Central memory CD4-positive, alpha-beta T cell (primary cell): ENCODE data around the gene METTL16.
"Not testable (repeated sequence)": the region's sequence is repeated elsewhere in the genome, so short reads cannot be mapped to it uniquely, and the experiment has no call there.

Experiments
- DNase-seq: peaks from one replicate; pipeline ENCODE4 v3.0.0; 2022

METTL16 gene

DNA sequence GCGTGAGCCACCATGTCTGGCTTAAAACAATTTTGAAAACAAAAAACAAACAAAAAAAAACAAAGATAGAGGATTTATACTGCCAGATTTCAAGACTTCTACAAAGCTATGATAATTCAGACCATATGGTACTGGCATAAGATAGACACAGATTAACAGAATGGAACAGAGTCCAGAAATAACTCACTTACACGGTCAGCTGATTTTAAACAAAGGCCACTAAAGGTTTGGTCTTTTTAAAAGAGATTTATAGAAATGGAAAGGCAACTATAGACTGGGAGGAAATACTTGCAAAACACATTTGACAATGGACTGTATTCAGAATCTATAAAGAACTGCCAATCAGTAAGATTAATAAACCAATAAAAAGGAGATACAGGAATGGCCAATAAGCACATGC lies 62.2 kb downstream of the METTL16 start:
- no peak for DNase-seq

DNA sequence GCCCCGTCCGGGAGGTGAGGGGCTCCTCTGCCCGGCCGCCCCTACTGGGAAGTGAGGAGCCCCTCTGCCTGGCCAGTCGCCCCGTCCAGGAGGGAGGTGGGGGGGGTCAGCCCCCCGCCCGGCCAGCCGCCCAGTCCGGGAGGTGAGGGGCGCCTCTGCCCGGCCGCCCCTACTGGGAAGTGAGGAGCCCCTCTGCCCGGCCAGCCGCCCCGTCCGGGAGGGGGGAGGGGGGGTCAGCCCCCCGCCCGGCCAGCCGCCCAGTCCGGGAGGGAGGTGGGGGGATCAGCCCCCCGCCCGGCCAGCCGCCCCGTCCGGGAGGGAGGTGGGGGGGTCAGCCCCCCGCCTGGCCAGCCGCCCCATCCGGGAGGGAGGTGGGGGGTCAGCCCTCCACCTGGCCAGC lies 64.2 kb downstream of the METTL16 start:
- not testable (repeated sequence) for DNase-seq

GRCh38 chr17:2445638-2446037 lies 66.0 kb downstream of the METTL16 start:
- DNase-seq = no peak

DNA sequence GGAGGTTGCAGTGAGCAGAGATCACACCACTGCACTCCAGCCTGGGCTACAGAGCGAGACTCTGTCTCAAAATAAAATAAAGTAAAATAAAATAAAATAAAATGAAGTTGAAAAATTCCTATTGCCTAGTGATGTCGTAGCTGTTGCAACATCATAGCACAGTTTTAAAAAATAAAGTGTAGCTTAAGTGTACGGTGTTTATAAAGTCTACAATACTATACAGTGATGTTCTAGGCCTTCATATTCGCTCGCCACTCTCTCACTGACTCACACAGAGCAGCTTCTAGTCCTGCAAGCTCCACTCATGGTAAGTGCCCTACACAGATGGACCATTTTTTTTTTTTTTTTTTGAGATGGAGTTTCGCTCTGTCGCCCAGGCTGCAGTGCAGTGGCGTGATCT lies 67.3 kb downstream of the METTL16 start:
- DNase-seq = no peak

- DNase-seq = no peak
Measured at GRCh38 chr17:2442166-2442565, 69.5 kb downstream of the METTL16 start.

DNA sequence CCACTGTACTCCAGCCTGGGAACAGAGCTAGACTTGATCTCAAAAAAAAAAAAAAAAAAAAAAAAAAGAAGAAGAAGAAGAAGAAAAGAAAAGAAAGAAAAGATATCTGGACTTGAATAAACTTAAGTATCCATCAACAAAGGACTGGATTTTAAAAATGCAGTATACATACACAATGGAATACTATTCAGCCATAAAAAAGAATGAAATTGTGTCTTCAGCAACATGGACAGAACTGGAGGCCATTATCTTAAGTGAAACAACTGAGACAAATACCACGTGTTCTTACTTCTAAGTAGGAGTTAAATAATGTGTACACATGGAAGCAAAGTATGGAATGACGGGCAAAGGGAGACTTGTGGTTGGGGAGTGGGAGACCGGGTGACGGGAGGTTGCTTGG lies 70.8 kb downstream of the METTL16 start:
- no peak for DNase-seq

GRCh38 chr17:2439997-2440396 lies 71.7 kb downstream of the METTL16 start:
- DNase-seq = not testable (repeated sequence)

- no peak for DNase-seq
Measured at GRCh38 chr17:2438823-2439222, 72.9 kb downstream of the METTL16 start.

DNA sequence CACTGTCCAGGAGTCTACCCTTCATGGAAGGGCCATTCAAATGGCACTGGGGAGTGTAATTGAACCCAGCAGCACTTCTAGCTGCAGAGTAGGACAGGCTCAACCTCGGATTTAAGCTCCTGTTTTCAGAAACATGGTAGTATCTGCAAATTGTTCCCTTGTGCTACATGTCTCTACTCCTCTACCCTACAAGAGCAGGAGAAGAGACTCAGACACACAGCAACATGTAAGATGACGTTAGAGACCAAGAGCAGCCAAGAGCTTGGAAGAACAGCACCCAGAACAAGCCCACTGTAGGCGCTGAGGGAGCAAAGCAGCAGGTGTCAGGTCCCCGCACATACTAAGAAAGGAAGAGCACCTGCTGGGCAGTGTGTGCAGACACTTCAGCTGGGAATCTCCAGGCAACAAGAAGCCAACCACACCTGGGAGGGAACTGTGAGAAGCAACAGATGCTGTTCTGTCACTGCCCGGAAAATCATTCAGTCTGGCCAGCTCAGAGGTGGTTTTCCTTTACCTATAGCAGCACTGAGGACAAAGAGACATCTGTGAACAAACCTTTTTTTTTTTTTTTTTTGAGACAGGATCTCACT lies 75.3 kb downstream of the METTL16 start:
- no peak for DNase-seq

DNA sequence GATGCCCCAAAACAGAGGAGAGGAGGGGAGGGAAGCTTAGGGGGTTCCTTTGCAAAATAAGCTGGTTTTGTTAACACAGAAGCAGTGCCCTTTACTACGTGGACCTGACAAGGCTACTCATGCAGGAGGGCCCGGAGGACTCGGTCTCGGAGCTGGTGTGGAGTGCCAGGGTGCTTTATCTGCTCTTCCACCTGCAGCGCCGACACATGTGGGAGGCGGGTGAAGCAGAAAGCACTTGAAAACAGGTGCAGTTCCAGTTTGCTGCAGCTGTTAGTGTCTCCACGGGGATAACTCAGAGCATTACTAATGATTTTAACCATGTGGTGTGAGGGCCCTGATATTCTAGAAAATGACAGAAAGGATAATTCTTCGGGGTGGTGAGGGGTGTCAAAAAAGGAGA lies 75.8 kb downstream of the METTL16 start:
- no peak for DNase-seq

GRCh38 chr17:2435181-2435741 lies 76.4 kb downstream of the METTL16 start:
- DNase-seq = no peak

DNA sequence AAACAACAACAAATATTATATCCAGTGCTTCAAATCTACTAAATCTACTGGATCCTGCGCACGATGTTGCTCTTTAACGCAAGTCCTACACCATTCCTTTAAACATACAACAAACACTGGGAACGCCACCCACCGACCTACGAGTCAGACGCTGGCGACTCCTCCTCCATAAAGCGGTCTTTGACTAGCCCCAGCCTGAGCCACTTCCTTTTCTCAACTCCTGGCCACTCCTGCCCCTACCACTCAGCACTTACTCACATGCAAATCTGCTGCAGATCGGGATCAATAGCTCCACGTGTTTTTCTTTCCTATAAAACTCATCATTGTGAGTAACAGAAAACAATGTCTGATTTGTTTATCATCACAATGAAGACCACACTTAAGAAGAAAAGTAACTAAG lies 78.0 kb downstream of the METTL16 start:
- no peak for DNase-seq

- DNase-seq = no peak
Measured at GRCh38 chr17:2427910-2428309, 83.8 kb downstream of the METTL16 start.

DNA sequence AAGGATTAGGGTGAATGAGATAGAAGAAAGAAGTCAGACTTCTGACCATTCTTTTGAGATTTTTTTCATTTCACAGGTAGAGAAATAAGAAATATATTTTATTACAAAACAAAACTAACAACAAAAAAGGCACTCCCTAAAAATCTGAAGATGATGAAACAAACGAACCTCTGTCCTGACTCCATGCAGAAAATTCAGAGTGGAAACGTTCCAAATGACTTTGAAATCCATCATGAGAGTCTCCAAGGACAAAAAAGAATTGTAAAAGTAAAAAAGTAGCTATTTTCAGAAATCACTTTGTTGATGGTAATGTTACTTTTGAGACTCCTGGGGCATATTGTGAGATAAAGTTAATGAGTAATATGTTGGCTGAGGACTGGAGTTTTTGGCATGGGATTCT lies 84.5 kb downstream of the METTL16 start:
- no peak for DNase-seq

DNA sequence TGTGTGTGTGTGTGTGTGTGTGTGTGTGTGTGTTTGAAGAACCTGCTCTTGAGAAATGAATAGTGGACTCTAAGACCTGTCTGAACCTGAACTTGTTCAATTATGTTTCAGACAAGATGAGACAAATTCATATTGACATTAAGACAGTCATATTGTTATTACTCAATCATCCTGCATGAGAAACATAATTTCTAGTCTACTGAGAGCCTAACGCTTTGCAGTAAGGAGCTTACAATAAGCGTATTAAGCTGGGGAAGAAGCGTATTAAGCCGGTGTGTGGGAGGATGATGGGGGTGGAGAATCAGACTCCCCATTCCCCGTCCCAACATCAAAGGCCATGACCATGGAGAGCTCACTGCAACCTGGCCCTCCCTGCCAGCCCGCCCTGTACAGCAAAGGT lies 88.4 kb downstream of the METTL16 start:
- no peak for DNase-seq

DNA sequence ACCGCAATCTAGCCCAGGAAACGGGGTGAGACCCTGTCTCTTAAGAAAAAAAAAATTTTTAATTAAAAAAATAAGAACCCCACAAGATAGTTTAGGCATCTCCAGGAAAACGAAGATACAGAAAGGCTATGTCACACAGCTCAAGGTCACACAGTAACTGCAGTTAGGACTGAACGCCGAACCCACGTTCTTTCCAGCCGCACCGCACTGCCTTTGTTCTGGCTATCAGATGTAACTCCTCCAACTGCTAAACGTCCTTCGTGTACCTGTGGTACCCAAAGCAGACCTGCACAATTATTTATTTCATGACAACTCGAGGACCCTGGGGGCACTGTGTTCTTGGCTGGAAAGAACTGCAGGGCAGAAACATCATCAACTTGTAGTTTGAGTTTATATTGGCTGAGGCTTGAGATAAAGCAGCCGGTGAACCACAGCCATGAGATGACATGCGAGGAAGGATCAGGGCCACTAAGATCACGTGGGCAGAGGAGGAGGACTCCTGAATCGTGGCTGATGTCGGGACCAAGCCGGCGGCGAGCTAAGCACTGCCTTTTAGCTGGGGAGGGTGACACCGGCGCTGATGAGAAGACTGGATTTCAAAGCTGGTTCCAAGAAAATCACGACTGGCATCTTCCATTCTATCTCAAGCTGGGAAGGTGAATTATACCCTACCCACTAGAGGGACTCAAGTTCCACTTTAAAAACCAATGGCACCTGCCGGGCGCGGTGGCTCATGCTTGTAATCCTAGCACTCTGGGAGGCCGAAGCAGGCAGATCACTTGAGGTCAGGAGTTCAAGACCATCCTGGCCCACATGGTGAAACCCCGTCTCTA lies 90.2 kb downstream of the METTL16 start:
- DNase-seq = no peak

DNA sequence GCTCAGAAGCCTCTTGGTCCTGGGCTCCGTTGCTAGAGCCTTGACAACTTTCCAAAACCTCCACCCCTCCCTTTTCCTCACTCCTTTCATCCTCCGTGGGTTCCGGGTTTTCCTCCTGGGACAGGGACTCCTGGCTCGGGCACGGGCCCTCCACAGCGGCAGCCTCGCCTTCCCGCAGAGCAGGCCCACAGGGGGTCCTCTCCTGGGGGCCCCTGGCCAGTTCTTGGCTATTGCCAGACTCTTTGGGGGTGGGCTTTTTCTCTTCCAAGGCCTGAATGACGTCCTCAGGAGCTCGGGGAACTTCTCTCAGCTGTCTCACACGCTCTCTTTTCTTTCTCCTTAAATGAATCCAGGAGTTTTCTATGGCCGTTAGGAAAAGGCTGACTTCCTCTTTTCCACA lies 91.5 kb downstream of the METTL16 start:
- DNase-seq = no peak

GRCh38 chr17:2419486-2419885 lies 92.2 kb downstream of the METTL16 start:
- DNase-seq = no peak

- no peak for DNase-seq
Measured at GRCh38 chr17:2418572-2418971, 93.1 kb downstream of the METTL16 start.

DNA sequence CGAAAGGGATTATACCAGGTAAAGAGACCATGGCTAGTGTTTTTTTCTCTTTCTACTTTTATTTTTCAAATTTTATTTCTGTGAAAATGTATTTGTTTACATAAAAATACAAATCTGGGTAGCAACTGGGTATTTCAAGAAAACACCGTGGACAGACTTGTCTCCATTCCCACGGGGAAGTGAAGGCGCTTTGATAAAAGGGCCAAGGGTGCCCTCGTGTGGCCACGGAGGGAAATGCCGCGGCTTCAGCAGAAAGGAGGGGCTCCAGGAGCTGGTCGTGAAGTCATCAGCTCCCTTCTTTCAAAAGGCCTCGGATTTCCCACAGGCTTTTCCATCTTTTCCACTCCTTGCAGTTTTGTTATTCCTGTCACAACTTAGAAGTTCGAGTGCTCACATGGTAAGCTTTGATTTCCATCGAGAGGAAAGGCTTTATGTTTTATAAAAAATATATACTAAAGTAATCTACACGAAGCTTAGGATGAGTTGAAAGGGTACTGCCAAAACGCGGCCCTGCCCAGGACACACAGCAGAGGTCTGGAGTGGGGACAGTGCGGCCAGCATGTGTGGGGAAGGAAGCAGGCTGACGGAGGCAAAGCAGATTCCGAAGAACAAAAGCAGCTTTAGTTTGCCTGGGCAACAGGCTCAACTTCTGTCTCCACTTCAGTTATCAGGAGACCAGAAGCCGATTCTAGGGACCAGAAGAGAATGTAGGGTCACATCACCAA lies 95.5 kb downstream of the METTL16 start:
- peak; percentile 77 for DNase-seq

DNA sequence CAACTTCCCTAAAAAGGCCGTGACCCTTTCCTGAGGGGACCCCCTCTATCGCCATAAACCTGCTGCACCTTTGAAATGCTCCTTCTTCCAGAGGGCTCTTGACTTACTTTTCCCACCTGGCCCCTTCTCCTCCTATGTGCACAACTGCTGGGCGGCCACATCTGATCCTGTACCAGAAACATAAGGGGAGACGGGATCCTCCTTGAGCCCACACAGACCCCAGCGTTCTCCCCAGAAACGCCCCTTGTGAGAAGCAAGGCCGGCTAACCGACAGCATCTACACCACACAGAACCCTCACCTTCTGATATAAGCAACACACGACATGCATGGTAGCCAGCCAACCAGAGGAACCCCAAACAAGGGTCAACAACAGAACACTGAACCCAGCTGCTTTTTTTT lies 96.6 kb downstream of the METTL16 start:
- DNase-seq = no peak

GRCh38 chr17:2414446-2415064 lies 97.1 kb downstream of the METTL16 start:
- no peak for DNase-seq

GRCh38 chr17:2412561-2413021 lies 99.1 kb downstream of the METTL16 start:
- no peak for DNase-seq
